NOMO-1 treated with dmso at 0.1 percent for 144 hours (cell line): ENCODE measurements around the gene CCDC185.

Experiments
- DNase-seq: peaks from one replicate; lab custom pipeline; 2025; ENCODE audit not compliant: unreplicated experiment; lab: John Stamatoyannopoulos, UW

Gene CCDC185

DNA sequence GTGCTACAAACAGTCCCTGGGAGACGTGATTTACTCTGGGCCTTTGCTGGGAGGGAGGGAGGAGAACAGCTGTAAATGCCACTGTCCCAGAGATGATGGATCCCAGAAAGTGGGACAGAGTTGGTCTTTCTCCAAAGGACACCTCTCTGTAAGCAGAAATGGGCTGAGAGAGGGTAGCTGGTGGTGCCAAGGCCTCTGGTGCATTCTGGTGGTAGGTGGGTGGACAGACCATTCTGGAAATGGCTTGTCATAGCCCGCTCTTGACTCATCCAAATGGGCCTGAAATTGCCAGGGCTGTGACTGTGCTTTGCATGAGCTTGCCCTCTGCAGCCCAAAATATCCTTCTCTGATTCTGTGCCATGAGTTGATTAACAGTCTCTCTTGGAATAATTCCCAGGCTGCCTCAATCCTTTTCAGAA lies 36.1 kb downstream of the CCDC185 start:
- no peak for DNase-seq

DNA sequence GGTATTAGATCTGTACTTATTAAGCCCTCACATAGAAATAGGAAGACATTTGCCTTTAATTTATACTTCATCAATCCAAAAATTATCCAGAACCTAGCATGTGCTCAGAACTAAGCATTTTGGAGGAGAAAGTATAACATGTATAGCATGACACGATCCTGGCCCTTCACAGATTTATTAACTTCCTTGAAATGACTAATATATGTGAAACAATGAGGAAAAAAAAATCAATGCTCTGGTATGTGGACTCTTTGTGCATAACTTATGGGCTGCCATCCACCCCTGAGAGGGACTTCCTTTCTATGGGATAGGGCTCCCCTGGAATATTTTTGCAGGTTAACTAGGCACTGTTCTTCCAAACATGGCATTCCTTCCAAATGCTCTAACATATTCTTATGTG lies 36.6 kb downstream of the CCDC185 start:
- no peak for DNase-seq

DNA sequence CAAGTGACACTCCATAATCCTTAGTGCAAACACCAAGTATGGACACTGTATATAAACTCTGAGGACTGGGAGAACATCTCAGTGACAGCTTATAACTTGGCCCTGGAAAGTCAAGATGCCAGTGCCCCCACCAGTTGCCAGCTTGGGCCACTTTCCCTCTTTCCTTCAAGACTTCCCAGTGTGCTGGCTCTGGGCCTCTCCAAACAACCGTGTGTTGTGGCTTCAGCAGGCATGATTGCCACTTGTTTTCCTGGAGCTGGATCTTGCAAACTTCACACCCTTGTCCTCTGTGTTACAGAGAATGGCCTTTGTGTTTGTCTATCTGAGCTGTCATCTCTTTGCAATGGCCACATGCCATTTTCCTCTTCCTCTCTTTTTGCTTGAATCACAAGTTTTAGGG lies 37.0 kb downstream of the CCDC185 start:
- no peak for DNase-seq

DNA sequence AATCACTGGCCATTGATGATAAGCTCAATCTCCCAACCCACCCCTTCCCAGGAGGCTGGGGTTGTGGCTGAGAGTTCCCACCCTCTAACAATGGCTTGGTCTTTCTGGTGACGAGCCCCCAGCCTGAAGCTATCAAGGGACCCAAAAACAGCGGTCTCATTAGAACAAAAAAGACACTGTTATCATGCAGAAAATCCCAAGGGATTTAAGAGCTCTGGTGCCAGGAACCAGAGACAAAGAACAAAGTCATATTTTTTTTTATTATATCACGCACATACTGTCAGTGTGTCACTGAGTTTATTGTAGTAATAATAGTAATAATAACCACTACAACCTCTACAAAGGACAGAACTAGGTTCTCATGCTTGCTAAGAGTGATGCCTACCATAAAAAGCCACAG lies 43.9 kb downstream of the CCDC185 start:
- no peak for DNase-seq

DNA sequence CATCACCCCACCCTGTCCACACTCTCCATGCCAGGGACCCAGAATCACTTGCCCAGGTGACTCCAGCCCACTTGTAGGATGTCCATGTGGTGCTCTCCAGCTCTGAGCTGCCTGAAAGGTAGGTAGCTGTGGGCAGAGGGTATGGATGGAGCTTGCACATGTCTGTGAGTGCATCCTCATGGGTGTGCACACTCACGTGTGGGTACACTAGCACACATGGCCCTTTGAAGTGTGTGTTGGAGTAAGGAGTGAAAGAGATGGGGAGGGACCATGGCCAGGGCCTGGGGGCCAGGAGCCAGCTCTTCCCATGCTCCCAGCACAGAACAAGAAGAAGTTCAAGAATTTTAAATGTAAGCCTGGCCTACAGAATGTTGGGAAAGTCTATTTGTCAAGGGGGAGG lies 50.2 kb downstream of the CCDC185 start:
- DNase-seq, result no peak

DNA sequence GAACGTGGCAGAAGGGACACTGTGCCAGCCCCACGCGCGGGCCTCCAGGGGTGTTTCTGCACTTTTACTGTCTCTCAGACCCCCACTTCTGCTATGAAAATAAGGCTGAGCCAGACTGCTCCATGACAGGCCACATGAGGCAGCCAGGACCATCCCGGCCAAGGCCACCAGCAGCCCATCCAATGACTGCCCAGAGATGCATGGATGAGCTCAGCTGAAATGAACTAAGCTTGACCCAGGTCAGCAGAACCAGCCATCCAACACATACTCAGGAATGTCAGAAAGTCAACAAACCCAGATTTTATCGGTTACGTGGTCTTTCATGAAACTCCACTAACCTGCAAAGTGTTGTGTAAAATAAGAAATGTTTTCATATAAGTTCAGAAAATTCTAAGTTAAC lies 51.2 kb downstream of the CCDC185 start:
- no peak for DNase-seq
